Activated naive CD4-positive, alpha-beta T cell treated with anti-CD3 and anti-CD28 coated beads for 36 hours (primary cell): ENCODE data around the gene FLT1. TPM values are rescaled to one million over a fixed set of nuclear protein-coding genes. Genes with fewer than 3 reads are reported as not detected.

Experiments used
- CTCF ChIA-PET: fragments of 350-600 bp; sonication (Branson Sonifier 250); formaldehyde crosslinking; loops from one replicate; lab custom pipeline; 2021; ENCODE audit warnings: antibody characterized with exemption; lab: Charles Lee
- DNase-seq: peaks from one replicate; pipeline ENCODE4 v3.0.0-alpha.2; 2020
- H3K27ac Mint-ChIP-seq: one replicate; pipeline ENCODE4 v1.8.0; 2021; ENCODE audit warnings: mild to moderate bottlenecking, mixed read lengths
- H3K27me3 Mint-ChIP-seq: one replicate; pipeline ENCODE4 v1.8.0; 2021; ENCODE audit warnings: low read depth, mixed read lengths
- H3K36me3 Mint-ChIP-seq: one replicate; pipeline ENCODE4 v1.8.0; 2021; ENCODE audit warnings: low read depth, mixed read lengths
- H3K4me1 Mint-ChIP-seq: one replicate; pipeline ENCODE4 v1.8.0; 2021; ENCODE audit warnings: low read depth, mixed read lengths
- H3K4me3 Mint-ChIP-seq: one replicate; pipeline ENCODE4 v1.8.0; 2021; ENCODE audit warnings: mild to moderate bottlenecking, moderate library complexity, mixed read lengths
- H3K9me3 Mint-ChIP-seq: one replicate; pipeline ENCODE4 v1.8.0; 2021; ENCODE audit warnings: mixed read lengths
- intact Hi-C: fragments of 100-400 bp; cut with micrococcal nuclease; formaldehyde crosslinking; loops from one replicate; pipeline ENCODE4 v1.15.1; 2023
- total RNA-seq, 2 experiments: library from RNA; stranded (reverse); gene quantifications; one replicate each; pipeline ENCODE4 v1.2.3, GENCODE V29; 2021

The FLT1 gene
- total RNA-seq, 2 experiments from 2014 or later = 21.8 to 21.9 TPM

DNA sequence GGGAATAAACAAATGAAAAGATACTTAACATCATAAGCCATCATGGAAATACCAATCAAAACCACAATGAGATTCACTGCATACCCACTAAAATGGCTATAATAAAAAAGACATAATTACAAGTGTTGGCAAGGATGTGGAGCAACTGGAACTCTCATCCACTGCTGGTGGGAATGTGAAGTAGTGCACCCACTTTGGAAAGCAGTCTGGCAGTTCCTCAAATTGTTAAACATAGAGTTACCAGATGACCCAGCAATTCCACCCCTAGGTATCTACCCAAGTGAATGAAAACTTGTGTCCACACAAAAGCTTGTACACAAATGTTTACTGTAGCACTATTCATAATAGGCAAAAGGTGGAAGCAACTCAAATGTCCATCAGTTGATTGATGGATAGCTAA is 46.9 kb downstream of the FLT1 start:
- Mint-ChIP-seq H3K9me3 (peaks cover 9% of the 10 kb centered on the region), H3K4me1 (no peaks in the 10 kb centered on the region), H3K4me3 (no peak overlapping the region), H3K27me3 (peaks cover 4% of the 10 kb centered on the region), H3K36me3 (peaks cover 38% of the 10 kb centered on the region), H3K27ac (no peak overlapping the region)
- CTCF ChIA-PET = no interaction called here
- intact Hi-C loops = no loop called here
- no peak for DNase-seq

DNA sequence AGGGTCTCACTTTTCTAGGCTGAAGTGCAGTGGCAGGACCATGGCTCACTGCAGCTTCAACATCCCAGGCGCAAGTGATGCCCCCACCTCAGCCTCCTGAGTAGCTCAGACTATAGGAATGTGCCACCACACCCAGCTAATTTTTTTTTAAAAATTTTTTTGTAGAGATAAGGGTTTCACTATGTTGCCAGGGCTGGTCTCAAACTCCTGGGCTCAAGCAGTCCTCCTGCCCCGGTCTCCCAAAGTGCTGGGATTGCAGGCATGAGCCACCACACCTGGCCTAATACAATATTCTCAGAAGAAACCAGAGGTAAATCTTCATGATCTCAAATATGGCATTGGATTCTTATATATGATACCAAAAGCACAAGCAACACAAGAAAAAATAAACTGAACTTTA is 47.7 kb downstream of the FLT1 start:
- Mint-ChIP-seq H3K36me3 (peaks cover 38% of the 10 kb centered on the region), H3K27me3 (peaks cover 1% of the 10 kb centered on the region), H3K4me1 (no peaks in the 10 kb centered on the region), H3K27ac (no peak overlapping the region), H3K4me3 (no peak overlapping the region), H3K9me3 (peaks cover 9% of the 10 kb centered on the region)
- CTCF ChIA-PET = no interaction called here
- no peak for DNase-seq
- intact Hi-C loops = no loop called here

DNA sequence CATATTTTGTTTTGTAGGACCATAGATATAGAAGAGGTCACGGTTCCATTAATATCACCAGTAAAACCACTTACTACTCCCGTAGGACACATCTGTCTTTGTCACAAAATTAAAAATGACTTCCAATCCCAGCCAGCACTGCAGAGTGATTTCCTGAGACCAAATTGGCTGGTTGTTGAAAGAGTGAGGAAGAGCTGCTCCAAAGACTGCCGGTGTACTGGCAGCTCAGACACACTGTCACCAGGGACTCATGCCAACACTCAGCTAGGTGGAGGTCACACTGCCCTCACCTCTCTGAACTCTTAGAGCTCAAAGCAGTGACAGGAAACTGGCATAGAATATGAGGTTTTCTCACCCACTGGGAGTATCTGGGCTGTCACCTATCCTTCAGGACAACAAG is 52.1 kb downstream of the FLT1 start:
- Mint-ChIP-seq H3K27ac (no peak overlapping the region), H3K4me3 (no peak overlapping the region), H3K4me1 (no peaks in the 10 kb centered on the region), H3K27me3 (no peaks in the 10 kb centered on the region), H3K9me3 (peaks cover 4% of the 10 kb centered on the region), H3K36me3 (peaks cover 20% of the 10 kb centered on the region)
- DNase-seq = no peak
- CTCF ChIA-PET = no interaction called here
- intact Hi-C loops = no loop called here

- intact Hi-C loops = no loop called here
- Mint-ChIP-seq H3K4me3 (no peak overlapping the region), H3K4me1 (no peaks in the 10 kb centered on the region), H3K9me3 (peaks cover 2% of the 10 kb centered on the region), H3K27me3 (no peaks in the 10 kb centered on the region), H3K27ac (no peak overlapping the region), H3K36me3 (peaks cover 21% of the 10 kb centered on the region)
- DNase-seq = no peak
- CTCF ChIA-PET = no interaction called here
Observed at GRCh38 chr13:28441529-28441928, 53.4 kb downstream of the FLT1 start.

GRCh38 chr13:28440774-28441504 is 54.0 kb downstream of the FLT1 start:
- Mint-ChIP-seq H3K9me3 (peaks cover under 1% of the 10 kb centered on the region), H3K27me3 (no peaks in the 10 kb centered on the region), H3K36me3 (peaks cover 20% of the 10 kb centered on the region), H3K4me1 (no peaks in the 10 kb centered on the region), H3K27ac (no peak overlapping the region), H3K4me3 (no peak overlapping the region)
- intact Hi-C loops = no loop called here
- CTCF ChIA-PET = no interaction called here
- no peak for DNase-seq

GRCh38 chr13:28438598-28439334 is 56.2 kb downstream of the FLT1 start:
- CTCF ChIA-PET = no interaction called here
- intact Hi-C loops = no loop called here
- no peaks in the 10 kb centered on the region for H3K27me3 Mint-ChIP-seq
- H3K27ac Mint-ChIP-seq = no peak overlapping the region
- H3K9me3 Mint-ChIP-seq = no peaks in the 10 kb centered on the region
- no peaks in the 10 kb centered on the region for H3K4me1 Mint-ChIP-seq
- H3K36me3 Mint-ChIP-seq = peaks cover 10% of the 10 kb centered on the region
- no peak overlapping the region for H3K4me3 Mint-ChIP-seq
- no peak for DNase-seq

DNA sequence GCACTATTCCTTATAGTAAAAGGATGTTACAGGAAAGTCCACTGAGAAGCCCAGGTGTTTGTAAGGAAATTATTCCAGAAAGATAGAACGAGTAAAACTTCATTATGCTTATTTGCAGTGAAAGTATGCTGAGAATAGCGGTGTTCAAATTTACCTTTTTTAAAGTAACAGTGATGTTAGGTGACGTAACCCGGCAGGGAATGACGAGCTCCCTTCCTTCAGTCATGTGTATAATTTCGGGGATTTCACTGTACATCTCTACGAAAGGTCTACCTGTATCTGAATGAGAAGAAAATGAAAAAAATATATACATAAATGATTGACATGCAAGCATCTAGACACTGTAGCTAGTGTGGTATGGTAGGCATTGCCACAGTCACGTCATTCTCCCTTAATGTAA is 56.9 kb downstream of the FLT1 start:
- intact Hi-C loops = no loop called here
- H3K36me3 Mint-ChIP-seq = peaks cover 8% of the 10 kb centered on the region
- CTCF ChIA-PET = no interaction called here

DNA sequence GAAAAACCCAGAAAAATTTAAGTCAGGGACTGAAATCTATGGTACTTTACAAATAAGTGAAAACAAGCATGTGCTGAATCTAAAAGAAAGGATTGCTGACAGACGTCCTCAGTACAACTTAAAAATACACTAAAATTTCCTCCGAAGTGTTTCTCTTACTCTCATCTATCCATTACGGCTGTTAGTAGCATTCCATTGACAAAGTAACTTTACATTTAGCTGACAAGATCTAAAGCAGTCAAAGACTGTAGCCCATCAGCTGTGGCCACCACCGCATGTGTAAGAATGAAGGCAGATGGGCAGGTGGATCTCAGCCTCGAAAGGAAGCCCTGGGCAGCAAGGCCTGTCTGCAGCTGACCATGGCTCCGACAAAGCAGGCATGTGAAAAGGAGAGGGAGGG is 59.0 kb downstream of the FLT1 start:
- Mint-ChIP-seq H3K9me3 (no peaks in the 10 kb centered on the region), H3K27me3 (peaks cover 2% of the 10 kb centered on the region), H3K36me3 (peaks cover 9% of the 10 kb centered on the region), H3K4me1 (no peaks in the 10 kb centered on the region), H3K27ac (no peak overlapping the region), H3K4me3 (no peak overlapping the region)
- intact Hi-C loops = no loop called here
- CTCF ChIA-PET = no interaction called here
- DNase-seq = no peak

More for the DNA sequence above, 56.9 kb downstream of the FLT1 start:
- Mint-ChIP-seq H3K4me3 (no peak overlapping the region), H3K4me1 (no peaks in the 10 kb centered on the region), H3K9me3 (no peaks in the 10 kb centered on the region), H3K27me3 (peaks cover 2% of the 10 kb centered on the region), H3K27ac (no peak overlapping the region)
- no peak for DNase-seq

DNA sequence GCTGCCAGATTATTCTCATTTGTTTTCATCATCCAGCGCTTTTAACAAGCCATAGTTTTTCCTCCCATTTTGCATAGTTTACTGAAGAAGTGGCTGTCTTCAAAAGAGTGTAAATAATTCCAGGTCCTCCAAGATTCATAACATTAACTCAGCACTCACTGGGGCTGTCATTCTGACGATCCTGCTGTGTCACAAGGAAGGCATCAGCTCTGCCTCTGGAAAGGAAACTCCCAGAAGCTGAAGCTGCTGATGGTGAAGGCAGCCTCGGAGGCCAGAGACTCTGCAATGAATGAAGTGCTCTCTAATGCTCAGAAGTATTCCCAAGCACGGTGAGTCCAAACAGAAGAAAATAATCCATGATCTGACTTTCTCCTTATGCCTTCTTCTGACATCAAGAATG is 60.0 kb downstream of the FLT1 start:
- Mint-ChIP-seq H3K4me3 (no peak overlapping the region), H3K4me1 (no peaks in the 10 kb centered on the region), H3K9me3 (no peaks in the 10 kb centered on the region), H3K27ac (no peak overlapping the region), H3K27me3 (peaks cover 2% of the 10 kb centered on the region), H3K36me3 (peaks cover 9% of the 10 kb centered on the region)
- no peak for DNase-seq
- CTCF ChIA-PET = interaction anchor here (0.6 kb wide), 1 partner anchor 60 kb away, joined by 3 read pairs; no protein-coding TSS in a partner anchor
- intact Hi-C loops = no loop called here

DNA sequence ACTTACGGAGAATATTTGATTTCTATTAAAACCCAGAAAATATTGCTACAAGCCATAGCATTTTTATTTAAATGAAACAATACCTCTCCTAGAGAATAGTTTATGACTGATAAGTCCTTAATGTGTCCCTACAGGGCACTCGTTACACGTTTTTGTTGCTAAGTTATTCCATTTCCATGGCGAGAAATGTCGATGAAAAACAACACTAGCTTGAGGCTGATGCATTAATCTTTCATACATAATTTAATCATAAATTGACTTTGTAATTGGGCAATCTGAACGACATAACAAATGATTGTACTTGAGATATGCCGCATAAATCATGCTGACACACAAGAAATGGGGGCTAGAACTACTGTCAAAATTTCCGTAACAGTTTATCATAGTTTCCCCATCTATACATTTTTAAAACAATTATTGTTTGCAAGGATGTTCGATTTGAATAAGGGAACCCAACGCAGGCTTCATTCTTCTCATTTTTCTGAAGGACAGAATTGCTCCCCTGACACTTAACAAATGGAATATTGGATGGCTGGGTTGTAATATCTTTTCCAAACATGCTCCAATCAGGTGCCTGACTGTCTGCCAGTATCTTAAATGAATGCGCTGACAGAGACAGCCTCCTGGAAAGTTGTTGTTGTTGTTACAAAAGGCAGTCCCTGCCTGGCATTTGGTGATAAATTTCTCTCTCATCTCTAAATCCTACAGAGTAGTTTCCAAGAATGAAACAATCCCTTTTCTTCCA is 61.9 kb downstream of the FLT1 start:
- CTCF ChIA-PET = no interaction called here
- no peak for DNase-seq
- no peak overlapping the region for H3K4me3 Mint-ChIP-seq
- peaks cover 2% of the 10 kb centered on the region for H3K27me3 Mint-ChIP-seq
- H3K36me3 Mint-ChIP-seq = peaks cover 12% of the 10 kb centered on the region
- H3K4me1 Mint-ChIP-seq = no peaks in the 10 kb centered on the region
- intact Hi-C loops = no loop called here
- no peaks in the 10 kb centered on the region for H3K9me3 Mint-ChIP-seq
- H3K27ac Mint-ChIP-seq = no peak overlapping the region

GRCh38 chr13:28429685-28430290 is 65.1 kb downstream of the FLT1 start:
- H3K9me3 Mint-ChIP-seq = no peaks in the 10 kb centered on the region
- H3K36me3 Mint-ChIP-seq = peaks cover 23% of the 10 kb centered on the region
- H3K4me1 Mint-ChIP-seq = no peaks in the 10 kb centered on the region
- intact Hi-C loops = no loop called here
- CTCF ChIA-PET = no interaction called here
- no peak overlapping the region for H3K27ac Mint-ChIP-seq
- no peak for DNase-seq
- no peak overlapping the region for H3K4me3 Mint-ChIP-seq
- peaks cover 4% of the 10 kb centered on the region for H3K27me3 Mint-ChIP-seq

GRCh38 chr13:28429096-28429495 is 65.8 kb downstream of the FLT1 start:
- Mint-ChIP-seq H3K27me3 (peaks cover 4% of the 10 kb centered on the region), H3K9me3 (no peaks in the 10 kb centered on the region), H3K4me3 (no peak overlapping the region), H3K27ac (no peak overlapping the region), H3K4me1 (no peaks in the 10 kb centered on the region), H3K36me3 (peaks cover 23% of the 10 kb centered on the region)
- intact Hi-C loops = no loop called here
- CTCF ChIA-PET = no interaction called here
- DNase-seq = no peak
